GM18511 (cell line): Measurements from ENCODE around the gene FAM161A.
"Not testable (repeated sequence)": the region's sequence is repeated elsewhere in the genome, so short reads cannot be mapped to it uniquely, and the experiment has no call there.

Source experiments
- ATAC-seq: cut with Tn5 transposase; IDR thresholded peaks from one replicate; pipeline ENCODE4 v1.9.1; 2021; ENCODE audit warnings: mild to moderate bottlenecking, moderate library complexity; ENCODE audit not compliant: unreplicated experiment

Gene FAM161A

GRCh38 chr2:61853847-61854563, at the start of gene FAM161A:
FAM161A (minus strand) TSS chr2:61854060; CDS start chr2:61854041, 19 bp downstream.
- ATAC-seq: peak; percentile 85

- ATAC-seq: no peak
Observed at GRCh38 chr2:61900281-61900680, 46.4 kb upstream of the FAM161A start.

- ATAC-seq: no peak
Observed at GRCh38 chr2:61898810-61899209, 45.0 kb upstream of the FAM161A start.

GRCh38 chr2:61888267-61889055, 34.6 kb upstream of the FAM161A start, which contains the start of gene CCT4:
CCT4 (minus strand) TSS chr2:61888656; CDS start chr2:61888507, 149 bp downstream.
- peak; percentile 78 for ATAC-seq

- ATAC-seq: peak; percentile 17
Observed at GRCh38 chr2:61887717-61888266, 33.9 kb upstream of the FAM161A start.

GRCh38 chr2:61885896-61886603, 32.2 kb upstream of the FAM161A start:
- ATAC-seq: no peak

- no peak for ATAC-seq
Observed at GRCh38 chr2:61882850-61883249, 29.0 kb upstream of the FAM161A start.

GRCh38 chr2:61879351-61879750, 25.5 kb upstream of the FAM161A start:
- not testable (repeated sequence) for ATAC-seq

GRCh38 chr2:61878761-61879160, 24.9 kb upstream of the FAM161A start:
- ATAC-seq: no peak

GRCh38 chr2:61877571-61878245, 23.8 kb upstream of the FAM161A start:
- no peak for ATAC-seq

GRCh38 chr2:61876400-61876799, 22.5 kb upstream of the FAM161A start:
- no peak for ATAC-seq

- ATAC-seq: not testable (repeated sequence)
Observed at GRCh38 chr2:61866482-61867089, 12.7 kb upstream of the FAM161A start.

- no peak for ATAC-seq
Observed at GRCh38 chr2:61862085-61862484, 8.2 kb upstream of the FAM161A start.

GRCh38 chr2:61857224-61857623, 3.4 kb upstream of the FAM161A start:
- no peak for ATAC-seq

- ATAC-seq: no peak
Observed at GRCh38 chr2:61855318-61855613, 1.4 kb upstream of the FAM161A start.

GRCh38 chr2:61854564-61855317, 881 bp upstream of the FAM161A start:
- peak; percentile 93 for ATAC-seq

- peak; percentile 63 for ATAC-seq
Observed at GRCh38 chr2:61853086-61853846, 594 bp downstream of the FAM161A start.

- not testable (repeated sequence) for ATAC-seq
Observed at GRCh38 chr2:61851270-61851669, 2.6 kb downstream of the FAM161A start.

- ATAC-seq: no peak
Observed at GRCh38 chr2:61845320-61845719, 8.5 kb downstream of the FAM161A start.
